Peyer's patch (tissue), 4 donors: ENCODE data around the gene SCN2A.

Experiments
- CTCF ChIP-seq, 6 experiments: fragments of 450-650 bp in 4 of 6; fragments of 200-600 bp in 2 of 6; sonication (generic) in 1 of 6; IDR thresholded peaks; one replicate each; pipeline ENCODE4 v1.5.1; 2017 to 2019; ENCODE audit warnings: antibody characterized with exemption in 6 of 6, mild to moderate bottlenecking in 3 of 6, moderate library complexity in 1 of 6
- POLR2A ChIP-seq, 2 donors: fragments of 450-650 bp; IDR thresholded peaks; one replicate each; pipeline ENCODE4 v1.5.1; 2017; ENCODE audit warnings: antibody characterized with exemption in 2 of 2, mild to moderate bottlenecking in 2 of 2, moderate library complexity in 2 of 2

GRCh38 chr2:165311949-165312348 is 72.7 kb downstream of the SCN2A start:
- TF ChIP-seq CTCF (IDR thresholded peaks at IDR 0.05) (no peak), POLR2A (IDR thresholded peaks at IDR 0.05) (no peak)
